Activated CD8-positive, alpha-beta T cell treated with anti-CD3 and anti-CD28 coated beads, Interleukin-2, amount 10 ng/mL, durations not matched to agents 7 days and 5 days (primary cell): Measurements from ENCODE around the gene CXCL3. TPM values are rescaled to one million over a fixed set of nuclear protein-coding genes. Genes with fewer than 3 reads are reported as not detected.

Experiments used
- ATAC-seq: fragments of 150-1000 bp; cut with Tn5 transposase; one replicate; pipeline ENCODE4 v1.10.0; 2021; ENCODE audit warnings: moderate library complexity
- CTCF ChIA-PET: fragments of 350-600 bp; sonication (Branson Sonifier 250); formaldehyde crosslinking; loops from one replicate; lab custom pipeline; 2021; ENCODE audit warnings: antibody characterized with exemption; lab: Charles Lee
- POLR2A ChIA-PET: fragments of 350-600 bp; sonication (Branson Sonifier 250); formaldehyde crosslinking; loops from one replicate; lab custom pipeline; 2021; ENCODE audit warnings: antibody characterized with exemption; lab: Charles Lee
- DNase-seq: peaks from one replicate; pipeline ENCODE4 v3.0.0-alpha.2; 2020
- H3K27ac Mint-ChIP-seq: one replicate; pipeline ENCODE4 v1.8.0; 2021; ENCODE audit warnings: mild to moderate bottlenecking, mixed read lengths
- H3K27me3 Mint-ChIP-seq: one replicate; pipeline ENCODE4 v1.8.0; 2021; ENCODE audit warnings: low read depth, mixed read lengths
- H3K36me3 Mint-ChIP-seq: one replicate; pipeline ENCODE4 v1.8.0; 2021; ENCODE audit warnings: low read depth, mixed read lengths
- H3K4me1 Mint-ChIP-seq: one replicate; pipeline ENCODE4 v1.8.0; 2021; ENCODE audit warnings: low read depth, mixed read lengths
- H3K4me3 Mint-ChIP-seq: one replicate; pipeline ENCODE4 v1.8.0; 2021; ENCODE audit warnings: mild to moderate bottlenecking, mixed read lengths
- H3K9me3 Mint-ChIP-seq: one replicate; pipeline ENCODE4 v1.8.0; 2022; ENCODE audit warnings: mixed read lengths; ENCODE audit not compliant: insufficient read depth
- total RNA-seq, 2 experiments: library from RNA; stranded (reverse); gene quantifications; one replicate each; pipeline ENCODE4 v1.2.3, GENCODE V29; 2021

CXCL3 gene
- total RNA-seq, 2 experiments from 2014 or later = not detected

- ATAC-seq (no peak), DNase-seq (no peak)
- no peaks in the 10 kb centered on the region for H3K9me3 Mint-ChIP-seq
- POLR2A ChIA-PET = no interaction called here
- no peak overlapping the region for H3K27ac Mint-ChIP-seq
- CTCF ChIA-PET = no interaction called here
- H3K4me3 Mint-ChIP-seq = no peak overlapping the region
- H3K36me3 Mint-ChIP-seq = no peaks in the 10 kb centered on the region
- no peaks in the 10 kb centered on the region for H3K4me1 Mint-ChIP-seq
- no peaks in the 10 kb centered on the region for H3K27me3 Mint-ChIP-seq
These were observed 16.1 kb upstream of the CXCL3 start for GRCh38 chr4:74054483-74055047.

DNA sequence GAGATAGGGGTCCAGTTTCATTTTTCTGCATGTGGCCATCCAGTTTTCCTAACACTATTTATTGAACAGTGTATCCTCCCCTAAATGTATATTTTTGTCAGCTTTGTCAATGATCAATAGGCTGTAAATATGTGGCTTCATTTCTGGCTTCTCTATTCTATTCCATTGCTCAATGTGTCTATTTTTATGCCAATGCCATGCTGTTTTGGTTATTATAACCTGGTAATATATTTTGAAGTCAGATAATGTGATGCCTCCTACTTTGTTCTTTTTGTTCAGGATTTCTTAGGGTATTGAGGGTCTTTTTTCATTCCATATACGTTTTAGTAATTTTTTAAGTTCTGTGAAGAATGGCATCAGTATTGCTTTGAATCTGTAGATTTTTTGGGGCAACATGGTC is 8.7 kb upstream of the CXCL3 start:
- Mint-ChIP-seq H3K9me3 (peaks cover 7% of the 10 kb centered on the region), H3K4me3 (no peak overlapping the region), H3K36me3 (no peaks in the 10 kb centered on the region), H3K27me3 (peaks cover 3% of the 10 kb centered on the region), H3K27ac (no peak overlapping the region), H3K4me1 (no peaks in the 10 kb centered on the region)
- DNase-seq (no peak), ATAC-seq (no peak)
- POLR2A ChIA-PET = no interaction called here
- CTCF ChIA-PET = no interaction called here

GRCh38 chr4:74045772-74046171 is 7.3 kb upstream of the CXCL3 start:
- ATAC-seq (no peak), DNase-seq (no peak)
- Mint-ChIP-seq H3K4me3 (no peak overlapping the region), H3K36me3 (no peaks in the 10 kb centered on the region), H3K4me1 (no peaks in the 10 kb centered on the region), H3K27me3 (peaks cover 11% of the 10 kb centered on the region), H3K27ac (no peak overlapping the region), H3K9me3 (peaks cover 7% of the 10 kb centered on the region)
- ChIA-PET CTCF (no interaction called here), POLR2A (no interaction called here)

DNA sequence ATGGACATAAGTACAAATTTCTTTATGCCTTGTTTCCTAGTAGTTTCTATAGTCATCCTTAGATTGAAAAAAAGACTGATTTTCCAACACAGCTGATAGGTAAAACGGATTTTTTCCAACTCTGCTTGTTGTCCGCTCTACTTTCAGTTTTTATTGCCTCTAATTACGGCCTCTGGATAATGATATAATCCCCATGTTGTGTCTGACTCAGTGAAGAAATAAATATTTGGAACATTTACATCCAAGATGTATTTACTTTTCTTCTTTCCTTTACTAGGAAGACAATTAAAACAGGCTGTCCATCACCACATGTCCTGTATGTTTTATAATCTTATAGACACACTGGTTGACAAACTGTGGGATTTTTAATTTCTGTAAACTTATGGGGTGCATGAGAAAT is 6.8 kb upstream of the CXCL3 start:
- H3K36me3 Mint-ChIP-seq = no peaks in the 10 kb centered on the region
- POLR2A ChIA-PET = no interaction called here
- no peak overlapping the region for H3K4me3 Mint-ChIP-seq
- DNase-seq (no peak), ATAC-seq (no peak)
- H3K4me1 Mint-ChIP-seq = no peaks in the 10 kb centered on the region
- H3K27ac Mint-ChIP-seq = no peak overlapping the region
- CTCF ChIA-PET = no interaction called here
- peaks cover 7% of the 10 kb centered on the region for H3K9me3 Mint-ChIP-seq
- H3K27me3 Mint-ChIP-seq = peaks cover 12% of the 10 kb centered on the region

DNA sequence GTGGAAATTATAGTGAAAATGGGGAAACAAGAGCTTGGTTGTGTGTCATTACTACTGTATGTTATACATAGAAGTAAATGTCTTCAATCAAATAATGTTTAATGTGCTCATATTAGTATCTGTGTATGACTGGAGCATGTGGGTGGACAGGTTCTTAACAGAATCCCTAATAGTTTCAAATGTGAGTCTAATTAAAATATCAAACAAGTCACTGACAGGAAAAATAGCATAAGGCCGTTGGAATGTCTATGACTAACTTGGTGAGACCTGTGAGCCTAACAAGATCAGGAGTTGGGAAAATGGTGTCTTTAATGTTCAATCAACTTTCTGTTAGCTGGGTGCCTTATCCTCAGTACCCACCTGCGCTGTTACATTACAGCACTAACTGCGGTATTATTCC is 6.2 kb upstream of the CXCL3 start:
- CTCF ChIA-PET = no interaction called here
- H3K27ac Mint-ChIP-seq = no peak overlapping the region
- H3K9me3 Mint-ChIP-seq = peaks cover 7% of the 10 kb centered on the region
- H3K27me3 Mint-ChIP-seq = peaks cover 16% of the 10 kb centered on the region
- POLR2A ChIA-PET = no interaction called here
- no peak overlapping the region for H3K4me3 Mint-ChIP-seq
- no peaks in the 10 kb centered on the region for H3K4me1 Mint-ChIP-seq
- DNase-seq (no peak), ATAC-seq (no peak)
- H3K36me3 Mint-ChIP-seq = no peaks in the 10 kb centered on the region

DNA sequence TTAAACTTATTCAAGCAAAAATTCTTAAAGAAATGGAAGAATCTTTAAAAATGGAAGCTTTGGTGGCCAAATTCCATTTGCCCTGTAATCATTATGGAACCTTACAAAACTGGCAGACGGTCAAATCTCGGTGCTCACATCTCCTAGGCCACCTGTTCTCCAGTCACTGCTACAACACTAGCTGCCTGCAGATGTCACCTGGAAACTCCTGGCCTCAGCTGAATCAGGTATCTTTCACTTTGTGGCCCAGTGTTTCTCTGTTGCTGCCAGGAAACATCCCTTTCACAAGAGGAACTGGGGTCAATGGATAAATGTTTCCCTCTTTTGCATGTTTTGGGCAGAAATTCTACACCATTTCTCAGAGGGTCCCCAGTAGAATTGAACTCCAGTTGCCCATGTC is 4.2 kb upstream of the CXCL3 start:
- POLR2A ChIA-PET = no interaction called here
- H3K27ac Mint-ChIP-seq = no peak overlapping the region
- CTCF ChIA-PET = no interaction called here
- H3K36me3 Mint-ChIP-seq = no peaks in the 10 kb centered on the region
- H3K4me1 Mint-ChIP-seq = peaks cover 8% of the 10 kb centered on the region
- H3K27me3 Mint-ChIP-seq = peaks cover 26% of the 10 kb centered on the region
- ATAC-seq = no peak
- H3K9me3 Mint-ChIP-seq = peaks cover 7% of the 10 kb centered on the region
- no peak for DNase-seq
- H3K4me3 Mint-ChIP-seq = no peak overlapping the region

- Mint-ChIP-seq H3K9me3 (no peaks in the 10 kb centered on the region), H3K4me1 (peaks cover 9% of the 10 kb centered on the region), H3K4me3 (no peak overlapping the region), H3K27ac (no peak overlapping the region), H3K36me3 (no peaks in the 10 kb centered on the region), H3K27me3 (peaks cover 33% of the 10 kb centered on the region)
- ChIA-PET POLR2A (no interaction called here), CTCF (no interaction called here)
- ATAC-seq = no peak
- DNase-seq = no peak
These were observed 2.9 kb upstream of the CXCL3 start for GRCh38 chr4:74041418-74041817.

DNA sequence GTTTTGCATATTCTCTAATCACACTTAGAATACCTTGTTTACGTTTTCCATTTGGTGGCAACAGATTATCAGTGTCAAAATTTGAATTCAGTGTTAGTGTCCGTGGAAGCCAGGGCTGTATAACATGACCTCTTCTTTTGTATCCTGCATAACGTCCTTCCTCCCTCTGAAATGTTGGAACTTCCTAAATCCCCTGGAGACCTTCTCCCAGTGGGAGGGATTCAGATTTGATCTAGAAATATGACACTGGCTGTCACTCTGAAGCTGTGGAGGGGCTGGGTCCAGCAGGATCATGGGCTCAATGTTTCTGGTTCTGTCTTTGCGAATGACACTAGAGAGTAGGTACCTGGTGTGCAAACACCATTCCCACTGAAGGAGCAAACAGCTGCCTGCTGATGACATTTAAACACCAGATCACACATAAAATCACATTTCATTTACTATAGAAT is 850 bp upstream of the CXCL3 start:
- ATAC-seq (no peak), DNase-seq (no peak)
- Mint-ChIP-seq H3K9me3 (no peaks in the 10 kb centered on the region), H3K27me3 (peaks cover 36% of the 10 kb centered on the region), H3K36me3 (no peaks in the 10 kb centered on the region), H3K27ac (no peak overlapping the region), H3K4me3 (peak overlapping the region; percentile 62), H3K4me1 (peaks cover 9% of the 10 kb centered on the region)
- POLR2A ChIA-PET = interaction anchor here (0.9 kb wide), 1 partner anchor 21 kb away, joined by 3 read pairs; no protein-coding TSS in a partner anchor
- CTCF ChIA-PET = interaction anchor here (0.7 to 1.3 kb wide), 3 partner anchors 11 to 96 kb away, joined by 3 to 8 read pairs (median 3); partner anchors contain the start of gene CXCL5

DNA sequence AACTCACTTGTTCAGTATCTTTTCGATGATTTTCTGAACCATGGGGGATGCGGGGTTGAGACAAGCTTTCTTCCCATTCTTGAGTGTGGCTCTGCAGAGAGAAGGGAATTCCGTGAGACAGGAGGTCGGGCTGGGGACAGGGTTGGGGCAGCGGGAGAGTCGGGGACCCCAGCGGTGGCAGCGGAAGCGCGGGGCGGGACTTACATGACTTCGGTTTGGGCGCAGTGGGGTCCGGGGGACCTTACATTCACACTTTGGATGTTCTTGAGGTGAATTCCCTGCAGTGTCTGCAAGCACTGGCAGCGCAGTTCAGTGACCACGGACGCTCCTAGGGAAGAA is 434 bp downstream of the CXCL3 start:
- no peaks in the 10 kb centered on the region for H3K9me3 Mint-ChIP-seq
- no peaks in the 10 kb centered on the region for H3K36me3 Mint-ChIP-seq
- ChIA-PET POLR2A (no interaction called here), CTCF (interaction anchor here (1.1 to 1.3 kb wide), 2 partner anchors 10 to 97 kb away, joined by 3 to 8 read pairs; no protein-coding TSS in a partner anchor)
- DNase-seq = no peak
- peaks cover 36% of the 10 kb centered on the region for H3K27me3 Mint-ChIP-seq
- peak overlapping the region; percentile 60 for H3K4me3 Mint-ChIP-seq
- no peak for ATAC-seq
- H3K27ac Mint-ChIP-seq = no peak overlapping the region
- peaks cover 9% of the 10 kb centered on the region for H3K4me1 Mint-ChIP-seq

GRCh38 chr4:74037076-74037955 is 1.2 kb downstream of the CXCL3 start:
- peak overlapping the region; percentile 60 for H3K4me3 Mint-ChIP-seq
- POLR2A ChIA-PET = no interaction called here
- ATAC-seq = no peak
- H3K9me3 Mint-ChIP-seq = no peaks in the 10 kb centered on the region
- DNase-seq = no peak
- peaks cover 9% of the 10 kb centered on the region for H3K4me1 Mint-ChIP-seq
- CTCF ChIA-PET = interaction anchor here (0.9 to 1.1 kb wide), 3 partner anchors 9 to 22 kb away, joined by 3 read pairs; no protein-coding TSS in a partner anchor
- peaks cover 36% of the 10 kb centered on the region for H3K27me3 Mint-ChIP-seq
- H3K36me3 Mint-ChIP-seq = no peaks in the 10 kb centered on the region
- H3K27ac Mint-ChIP-seq = no peak overlapping the region

GRCh38 chr4:74033739-74034138 is 4.8 kb downstream of the CXCL3 start:
- no peak overlapping the region for H3K4me3 Mint-ChIP-seq
- H3K9me3 Mint-ChIP-seq = no peaks in the 10 kb centered on the region
- CTCF ChIA-PET = no interaction called here
- H3K36me3 Mint-ChIP-seq = no peaks in the 10 kb centered on the region
- no peak for DNase-seq
- ATAC-seq = no peak
- H3K27me3 Mint-ChIP-seq = peaks cover 17% of the 10 kb centered on the region
- POLR2A ChIA-PET = no interaction called here
- H3K4me1 Mint-ChIP-seq = peaks cover 6% of the 10 kb centered on the region
- H3K27ac Mint-ChIP-seq = no peak overlapping the region

GRCh38 chr4:74032064-74032463 is 6.4 kb downstream of the CXCL3 start:
- H3K27me3 Mint-ChIP-seq = peaks cover 7% of the 10 kb centered on the region
- no peak overlapping the region for H3K27ac Mint-ChIP-seq
- ATAC-seq = no peak
- CTCF ChIA-PET = no interaction called here
- no peak for DNase-seq
- no peaks in the 10 kb centered on the region for H3K9me3 Mint-ChIP-seq
- POLR2A ChIA-PET = no interaction called here
- no peak overlapping the region for H3K4me3 Mint-ChIP-seq
- H3K4me1 Mint-ChIP-seq = no peaks in the 10 kb centered on the region
- no peaks in the 10 kb centered on the region for H3K36me3 Mint-ChIP-seq
